Uterus (tissue), 4 donors: ENCODE data around the gene CPA1. TPM values are rescaled to one million over a fixed set of nuclear protein-coding genes. Genes with fewer than 3 reads are reported as not detected.

Experiments used
- total RNA-seq, 4 donors: library from RNA; depleted of rRNA in 3 of 4; stranded (reverse); fragments of >200 nt in 3 of 4; gene quantifications; one replicate each; pipeline versions ENCODE4 v1.1.0 to v1.2.4, GENCODE V29; 2014 to 2023
- donor health status: DM: yes; HTN: yes; CAD: no.

CPA1 gene
- total RNA-seq, 4 donors from 2014 or later = 0.46 to 3.8 TPM; not detected in 2

Other genes starting within 250 kb of the CPA1 start
- 10 to 100 TPM in 3 of 4 donors, 1 to 10 TPM in 1; 7.4 to 22.6 (median 19.4) TPM for gene TMEM209, start 175.1 kb upstream of the CPA1 start, total RNA-seq
- not detected for gene SSMEM1, start 172.6 kb upstream of the CPA1 start, total RNA-seq
- 1 to 10 TPM in 1 of 4 donors, not detected in 3; 1.2 TPM for gene CPA2, start 113.6 kb upstream of the CPA1 start, total RNA-seq
- 1 to 10 TPM in 1 of 4 donors, not detected in 3; 1.3 TPM for gene CPA4, start 87.3 kb upstream of the CPA1 start, total RNA-seq
- gene CPA5, start 35.7 kb upstream of the CPA1 start, total RNA-seq = not detected
- gene CEP41, start 60.5 kb downstream of the CPA1 start, total RNA-seq = 10 to 100 TPM in 2 of 4 donors, 1 to 10 TPM in 2; 1.5 to 22.3 (median 8.3) TPM
- 100 to 1,000 TPM in 1 of 4 donors, 10 to 100 TPM in 2, 1 to 10 TPM in 1; 7.7 to 462 (median 23.7) TPM for gene MEST, start 111.6 kb downstream of the CPA1 start, total RNA-seq